Colonic mucosa (tissue), 4 donors: Measurements from ENCODE around the gene DHDH. TPM values are rescaled to one million over a fixed set of nuclear protein-coding genes. Genes with fewer than 3 reads are reported as not detected.
A peak's percentile ranks its signal among the peaks of the same experiment; 100 is the strongest.

Experiments used
- DNase-seq: peaks from one replicate; pipeline ENCODE4 v3.0.0-alpha.2; 2020
- H3K27ac ChIP-seq: fragments of 200-600 bp; one replicate; pipeline ENCODE4 v1.8.0; 2021
- H3K27me3 ChIP-seq: fragments of 200-600 bp; one replicate; pipeline ENCODE4 v1.8.0; 2021
- H3K36me3 ChIP-seq: fragments of 200-600 bp; one replicate; pipeline ENCODE4 v1.8.0; 2021
- H3K4me1 ChIP-seq: fragments of 200-600 bp; one replicate; pipeline ENCODE4 v1.8.0; 2021; ENCODE audit warnings: mild to moderate bottlenecking
- H3K4me3 ChIP-seq: fragments of 200-600 bp; one replicate; pipeline ENCODE4 v1.8.0; 2021
- H3K9ac ChIP-seq, 2 donors: one replicate each; pipeline ENCODE4 v1.7.0; 2013; ENCODE audit warnings: control low read depth in 2 of 2, low read depth in 2 of 2, low read length in 2 of 2
- H3K9me3 ChIP-seq: fragments of 200-600 bp; one replicate; pipeline ENCODE4 v1.8.0; 2021
- intact Hi-C: fragments of 100-400 bp; cut with DNase I; formaldehyde crosslinking; loops from one replicate; pipeline ENCODE4 v1.14.1; 2022
- total RNA-seq, 2 donors: library from RNA; stranded (reverse); fragmentation: NEBNext Ultra II Directional in 1 of 2; extraction: Animal tissue kit (Norgen Biotek cat#: 25700) in 1 of 2; gene quantifications; one replicate each; pipeline ENCODE4 v1.2.1, GENCODE V29; 2021
- TF ChIP-seq, protein P1 (sequence below): fragments of 200-600 bp; IDR thresholded peaks from one replicate; pipeline ENCODE4 v1.8.0; 2022; ENCODE audit warnings: antibody characterized with exemption, mild to moderate bottlenecking
- donor health status: healthy.
- donor health status: DM: no; HTN: no; CAD: no.
- donor health status: DM: no; HTN: no; CAD: no.

DHDH gene
- total RNA-seq, 2 donors from 2014 or later = 1.5 TPM; not detected in 1

DNA sequence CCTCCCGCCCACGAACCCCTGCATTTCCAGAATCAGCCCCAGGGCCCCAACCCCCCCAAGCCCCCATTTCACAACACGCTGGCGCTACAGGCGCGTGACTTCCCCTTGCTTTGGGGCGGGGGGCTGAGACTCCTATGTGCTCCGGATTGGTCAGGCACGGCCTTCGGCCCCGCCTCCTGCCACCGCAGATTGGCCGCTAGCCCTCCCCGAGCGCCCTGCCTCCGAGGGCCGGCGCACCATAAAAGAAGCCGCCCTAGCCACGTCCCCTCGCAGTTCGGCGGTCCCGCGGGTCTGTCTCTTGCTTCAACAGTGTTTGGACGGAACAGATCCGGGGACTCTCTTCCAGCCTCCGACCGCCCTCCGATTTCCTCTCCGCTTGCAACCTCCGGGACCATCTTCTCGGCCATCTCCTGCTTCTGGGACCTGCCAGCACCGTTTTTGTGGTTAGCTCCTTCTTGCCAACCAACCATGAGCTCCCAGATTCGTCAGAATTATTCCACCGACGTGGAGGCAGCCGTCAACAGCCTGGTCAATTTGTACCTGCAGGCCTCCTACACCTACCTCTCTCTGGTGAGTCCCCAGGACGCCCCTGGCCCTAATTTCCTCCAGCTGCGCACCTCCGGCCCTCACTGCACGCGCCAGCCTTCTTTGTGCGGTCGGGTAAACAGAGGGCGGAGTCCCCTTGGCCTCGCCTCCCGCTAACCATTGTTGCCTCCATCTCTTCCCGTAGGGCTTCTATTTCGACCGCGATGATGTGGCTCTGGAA is 31.7 kb downstream of the DHDH start, which contains the start of gene FTL:
FTL (plus strand) TSS at position 270 of the 766 bp plus-strand sequence; CDS start at position 469, 199 bp downstream.
- Histone ChIP-seq H3K27ac (peak within 1 kb of the TSS; percentile 76), H3K36me3 (no peaks in the 10 kb centered on the region)

DNA sequence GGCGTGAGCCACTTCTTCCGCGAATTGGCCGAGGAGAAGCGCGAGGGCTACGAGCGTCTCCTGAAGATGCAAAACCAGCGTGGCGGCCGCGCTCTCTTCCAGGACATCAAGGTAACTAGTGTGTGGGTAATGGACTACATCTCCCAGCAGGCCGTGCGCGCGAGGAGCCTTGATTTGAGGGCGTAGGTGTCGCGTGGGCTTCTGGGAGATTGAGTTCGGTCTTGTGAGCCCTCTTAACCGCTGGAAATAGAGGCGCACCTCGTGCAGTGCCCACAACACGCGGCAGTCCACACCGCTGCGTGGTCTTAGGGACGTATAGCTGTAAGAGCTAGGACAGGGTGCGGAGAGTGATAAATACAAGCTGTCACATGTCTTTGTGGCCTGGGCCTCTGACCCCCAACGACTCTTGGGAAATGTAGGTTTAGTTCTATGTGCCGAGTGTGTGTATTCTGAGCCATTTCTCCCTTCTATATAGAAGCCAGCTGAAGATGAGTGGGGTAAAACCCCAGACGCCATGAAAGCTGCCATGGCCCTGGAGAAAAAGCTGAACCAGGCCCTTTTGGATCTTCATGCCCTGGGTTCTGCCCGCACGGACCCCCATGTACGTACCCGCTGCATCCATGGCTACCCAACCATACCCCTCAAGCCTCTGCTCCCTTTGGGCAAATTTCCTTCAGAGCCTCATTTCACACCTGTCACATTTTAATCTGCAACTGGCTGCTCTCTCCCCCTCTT is 32.5 kb downstream of the DHDH start:
- peak overlapping the region; percentile 76 for H3K27ac ChIP-seq
- no peaks in the 10 kb centered on the region for H3K27me3 ChIP-seq
- peak overlapping the region; percentile 64 to 78 for H3K9ac ChIP-seq
- TF ChIP-seq, protein P1, sequence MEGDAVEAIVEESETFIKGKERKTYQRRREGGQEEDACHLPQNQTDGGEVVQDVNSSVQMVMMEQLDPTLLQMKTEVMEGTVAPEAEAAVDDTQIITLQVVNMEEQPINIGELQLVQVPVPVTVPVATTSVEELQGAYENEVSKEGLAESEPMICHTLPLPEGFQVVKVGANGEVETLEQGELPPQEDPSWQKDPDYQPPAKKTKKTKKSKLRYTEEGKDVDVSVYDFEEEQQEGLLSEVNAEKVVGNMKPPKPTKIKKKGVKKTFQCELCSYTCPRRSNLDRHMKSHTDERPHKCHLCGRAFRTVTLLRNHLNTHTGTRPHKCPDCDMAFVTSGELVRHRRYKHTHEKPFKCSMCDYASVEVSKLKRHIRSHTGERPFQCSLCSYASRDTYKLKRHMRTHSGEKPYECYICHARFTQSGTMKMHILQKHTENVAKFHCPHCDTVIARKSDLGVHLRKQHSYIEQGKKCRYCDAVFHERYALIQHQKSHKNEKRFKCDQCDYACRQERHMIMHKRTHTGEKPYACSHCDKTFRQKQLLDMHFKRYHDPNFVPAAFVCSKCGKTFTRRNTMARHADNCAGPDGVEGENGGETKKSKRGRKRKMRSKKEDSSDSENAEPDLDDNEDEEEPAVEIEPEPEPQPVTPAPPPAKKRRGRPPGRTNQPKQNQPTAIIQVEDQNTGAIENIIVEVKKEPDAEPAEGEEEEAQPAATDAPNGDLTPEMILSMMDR = no peak
- intact Hi-C loops = loop anchor here (5.0 to 10.0 kb wide), 2 partner anchors 91 to 169 kb away; partner anchors contain the start of gene PPP1R15A
- H3K4me3 ChIP-seq = peak overlapping the region; percentile 89
- peak; percentile 91 for DNase-seq
- no peaks in the 10 kb centered on the region for H3K4me1 ChIP-seq
- H3K36me3 ChIP-seq = no peaks in the 10 kb centered on the region
- H3K9me3 ChIP-seq = no peaks in the 10 kb centered on the region

More for the DNA sequence above, 31.7 kb downstream of the DHDH start, which contains the start of gene FTL:
- Histone ChIP-seq H3K4me1 (no peaks in the 10 kb centered on the region), H3K9ac (peak within 1 kb of the TSS; percentile 64 to 93), H3K4me3 (peak within 1 kb of the TSS; percentile 89), H3K9me3 (no peaks in the 10 kb centered on the region), H3K27me3 (no peaks in the 10 kb centered on the region)
- TF ChIP-seq, protein P1 = no peak
- intact Hi-C loops = loop anchor here (5.0 to 10.0 kb wide), 2 partner anchors 90 to 168 kb away; partner anchors contain the start of gene PPP1R15A
- peak; percentile 98 for DNase-seq

DNA sequence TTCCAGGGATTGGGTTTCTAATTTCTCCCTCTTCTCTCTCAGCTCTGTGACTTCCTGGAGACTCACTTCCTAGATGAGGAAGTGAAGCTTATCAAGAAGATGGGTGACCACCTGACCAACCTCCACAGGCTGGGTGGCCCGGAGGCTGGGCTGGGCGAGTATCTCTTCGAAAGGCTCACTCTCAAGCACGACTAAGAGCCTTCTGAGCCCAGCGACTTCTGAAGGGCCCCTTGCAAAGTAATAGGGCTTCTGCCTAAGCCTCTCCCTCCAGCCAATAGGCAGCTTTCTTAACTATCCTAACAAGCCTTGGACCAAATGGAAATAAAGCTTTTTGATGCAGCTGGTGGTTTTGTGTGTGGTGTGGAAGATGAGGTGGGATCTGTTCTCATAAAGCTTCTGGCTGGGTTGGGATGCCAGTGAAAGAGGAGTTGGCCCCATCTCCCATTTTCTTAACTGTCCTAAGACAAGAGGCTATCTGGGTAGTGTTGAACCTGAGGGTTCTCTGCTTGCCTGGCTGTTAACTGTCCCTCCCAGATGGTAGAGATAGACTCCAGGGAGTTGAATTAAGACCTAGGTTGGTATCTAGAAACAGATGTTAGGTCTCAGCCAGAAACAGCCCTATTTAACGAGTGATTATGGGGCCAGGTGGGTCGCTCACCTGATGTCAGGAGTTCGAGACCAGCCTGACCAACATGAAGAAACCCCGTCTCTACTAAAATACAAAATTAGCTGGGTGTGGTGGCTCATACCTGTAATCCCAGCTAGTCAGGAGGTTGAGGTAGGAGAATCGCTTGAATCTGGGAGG is 33.2 kb downstream of the DHDH start:
- intact Hi-C loops = loop anchor here (5.0 to 10.0 kb wide), 2 partner anchors 92 to 169 kb away; partner anchors contain the start of gene PPP1R15A
- Histone ChIP-seq H3K9me3 (no peaks in the 10 kb centered on the region), H3K27ac (peak overlapping the region; percentile 76), H3K9ac (peak overlapping the region; percentile 64 to 78), H3K27me3 (no peaks in the 10 kb centered on the region), H3K36me3 (no peaks in the 10 kb centered on the region), H3K4me1 (no peaks in the 10 kb centered on the region), H3K4me3 (peak overlapping the region; percentile 89)
- DNase-seq = no peak
- TF ChIP-seq, protein P1 = no peak

DNA sequence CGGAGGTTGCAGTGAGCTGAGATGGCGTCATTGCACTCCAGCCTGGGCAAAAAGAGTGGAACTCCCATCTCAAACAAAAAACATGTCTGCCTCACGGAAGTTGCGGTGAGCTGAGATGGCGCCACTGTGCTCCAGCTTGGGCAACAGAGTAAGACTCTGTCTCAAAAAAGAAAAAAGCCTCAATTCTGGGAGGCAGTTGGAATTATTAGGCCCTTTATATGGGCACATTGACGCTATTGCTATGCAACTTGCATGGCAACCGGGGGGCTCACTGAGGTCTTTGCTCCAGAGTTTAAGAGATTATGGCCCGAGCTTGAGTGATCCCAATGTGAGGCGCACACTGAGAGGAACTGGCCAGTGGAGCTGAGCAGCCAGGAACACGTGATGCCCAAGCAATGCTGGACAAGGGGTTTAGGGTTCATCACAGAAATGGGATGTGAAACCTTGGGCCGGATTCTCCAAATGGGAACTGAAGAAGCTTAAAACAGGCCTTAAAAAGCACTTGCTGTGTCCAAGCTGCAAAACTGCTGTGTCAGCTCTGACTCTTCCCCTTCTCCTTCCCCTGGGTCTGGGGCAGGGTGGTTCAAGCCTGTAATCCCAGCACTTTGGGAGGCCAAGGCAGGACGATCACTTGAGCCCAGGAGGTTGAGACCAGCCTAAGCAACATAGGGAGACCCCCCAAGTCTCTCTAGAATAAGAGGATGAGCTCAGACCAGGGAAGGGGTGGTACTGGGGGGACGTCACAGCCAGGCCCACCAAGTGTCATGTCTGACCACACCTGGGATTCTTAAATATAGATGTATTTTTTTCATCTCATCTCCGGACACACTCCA is 34.1 kb downstream of the DHDH start:
- Histone ChIP-seq H3K9ac (no peak overlapping the region), H3K36me3 (no peaks in the 10 kb centered on the region), H3K4me3 (peak overlapping the region; percentile 89), H3K27me3 (no peaks in the 10 kb centered on the region), H3K27ac (peak overlapping the region; percentile 76), H3K4me1 (no peaks in the 10 kb centered on the region), H3K9me3 (no peaks in the 10 kb centered on the region)
- TF ChIP-seq, protein P1 = no peak
- intact Hi-C loops = loop anchor here (5.0 to 10.0 kb wide), 2 partner anchors 93 to 170 kb away; partner anchors contain the start of gene PPP1R15A
- no peak for DNase-seq
